GM20431 (cell line): ENCODE results near the gene PTK6.
"Not testable (repeated sequence)": the region's sequence is repeated elsewhere in the genome, so short reads cannot be mapped to it uniquely, and the experiment has no call there.

Source experiments
- in situ Hi-C: fragments of 300-500 bp; cut with MseI, MboI; formaldehyde crosslinking; loops from one replicate; pipeline ENCODE4 v1.15.0; 2020; ENCODE audit warnings: low sequenced_read_pairs; ENCODE audit not compliant: unreplicated experiment

PTK6 gene

DNA sequence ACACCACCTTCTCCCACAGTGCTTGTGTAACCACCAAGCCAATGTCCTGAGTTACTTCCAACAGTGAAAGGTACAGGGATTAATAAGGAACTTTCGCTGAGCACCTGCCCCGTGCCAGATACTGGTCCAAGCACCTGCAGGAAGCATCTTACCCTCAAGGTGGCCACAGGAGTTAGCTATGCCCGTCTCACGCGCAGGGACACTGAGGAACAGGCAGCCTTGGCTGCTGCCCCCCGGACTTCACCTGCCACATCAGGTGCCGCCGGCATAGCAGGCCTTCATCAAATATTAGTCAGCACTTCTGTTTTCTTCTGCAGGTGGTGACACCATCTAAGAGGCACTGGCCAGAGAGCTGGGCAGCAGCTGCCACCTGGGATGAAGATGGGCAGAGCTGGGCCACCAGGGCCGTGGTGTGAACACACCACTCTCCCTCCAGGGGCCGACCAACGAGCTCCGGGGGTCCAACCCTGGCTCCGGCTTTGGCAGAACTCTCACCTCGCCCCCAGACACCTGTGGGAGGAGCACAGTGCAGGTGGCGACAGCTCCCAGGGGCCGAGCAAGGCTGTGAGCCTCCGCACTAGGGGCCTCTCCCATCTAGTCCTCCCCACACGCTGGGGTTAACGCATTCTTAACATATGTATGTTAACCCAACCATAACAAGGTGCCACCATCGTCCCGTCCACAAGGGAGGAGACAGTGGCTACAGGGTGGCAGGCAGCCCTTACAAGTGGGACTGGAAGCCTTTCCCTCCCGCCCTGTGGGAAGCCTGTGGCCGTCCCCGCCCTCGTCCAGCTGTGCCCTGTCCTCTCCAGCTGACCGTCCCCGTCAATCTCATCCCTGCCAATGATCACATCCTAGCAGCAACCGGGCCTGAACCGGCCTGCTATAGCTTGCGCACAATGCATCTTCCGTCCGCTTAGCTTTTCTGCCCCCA, 19.5 kb downstream of the PTK6 start:
- in situ Hi-C loops: no loop called here

- in situ Hi-C loops: not testable (repeated sequence)
Measured at GRCh38 chr20:63514520-63514919, 22.7 kb downstream of the PTK6 start.

DNA sequence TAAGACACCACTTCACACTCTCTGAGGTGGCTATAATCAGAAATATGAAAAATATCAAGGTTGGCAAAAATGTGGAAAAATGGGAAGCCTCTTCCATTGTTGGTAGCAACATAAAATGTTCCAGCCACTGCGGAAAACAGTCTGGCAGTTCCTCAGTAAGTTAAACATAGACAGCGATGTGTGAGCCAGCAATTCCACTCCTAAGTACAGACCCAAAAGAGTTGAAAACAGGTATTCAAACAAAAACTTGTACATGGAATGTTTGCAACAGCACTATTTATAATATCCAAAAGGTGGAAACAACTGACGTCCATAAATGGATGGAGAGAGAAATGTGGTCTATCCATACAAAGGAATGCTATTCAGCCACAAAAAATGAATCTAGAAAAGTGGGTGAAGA, 24.0 kb downstream of the PTK6 start:
- in situ Hi-C loops: no loop called here

- in situ Hi-C loops: no loop called here
Measured at GRCh38 chr20:63509088-63509564, 28.1 kb downstream of the PTK6 start.

DNA sequence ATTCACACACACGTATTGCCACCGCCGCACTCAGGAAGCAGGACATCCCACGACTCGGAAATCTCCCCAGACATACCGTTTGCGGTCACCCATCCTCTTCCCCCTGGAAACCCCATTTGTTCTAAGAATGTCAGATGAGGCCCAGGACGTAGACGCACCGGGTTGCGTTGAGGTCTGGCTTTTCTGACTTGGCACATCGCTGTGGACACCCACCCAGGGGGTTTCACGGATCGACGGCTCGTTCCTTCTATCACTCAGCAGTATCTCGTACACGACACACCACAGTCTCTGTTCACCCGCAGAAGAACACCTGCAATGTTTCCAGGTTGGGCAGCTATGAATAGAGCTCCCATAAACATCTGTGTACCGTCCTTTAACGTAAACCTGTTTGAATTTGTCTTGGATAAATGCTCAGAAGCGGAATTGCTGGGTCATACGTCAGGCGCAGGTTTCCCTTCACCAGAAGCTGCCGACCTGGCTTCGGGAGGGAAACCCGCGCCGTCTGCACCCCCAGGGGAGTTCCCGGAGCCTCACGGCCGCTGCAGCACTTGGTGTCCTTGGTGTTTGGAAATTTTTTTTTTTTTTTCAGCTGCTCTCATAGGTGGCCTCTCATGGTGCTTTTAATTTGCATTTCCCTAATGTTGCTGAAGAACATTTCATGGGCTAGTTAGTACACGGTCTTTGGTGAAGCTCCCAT, 29.0 kb downstream of the PTK6 start:
- in situ Hi-C loops: no loop called here

DNA sequence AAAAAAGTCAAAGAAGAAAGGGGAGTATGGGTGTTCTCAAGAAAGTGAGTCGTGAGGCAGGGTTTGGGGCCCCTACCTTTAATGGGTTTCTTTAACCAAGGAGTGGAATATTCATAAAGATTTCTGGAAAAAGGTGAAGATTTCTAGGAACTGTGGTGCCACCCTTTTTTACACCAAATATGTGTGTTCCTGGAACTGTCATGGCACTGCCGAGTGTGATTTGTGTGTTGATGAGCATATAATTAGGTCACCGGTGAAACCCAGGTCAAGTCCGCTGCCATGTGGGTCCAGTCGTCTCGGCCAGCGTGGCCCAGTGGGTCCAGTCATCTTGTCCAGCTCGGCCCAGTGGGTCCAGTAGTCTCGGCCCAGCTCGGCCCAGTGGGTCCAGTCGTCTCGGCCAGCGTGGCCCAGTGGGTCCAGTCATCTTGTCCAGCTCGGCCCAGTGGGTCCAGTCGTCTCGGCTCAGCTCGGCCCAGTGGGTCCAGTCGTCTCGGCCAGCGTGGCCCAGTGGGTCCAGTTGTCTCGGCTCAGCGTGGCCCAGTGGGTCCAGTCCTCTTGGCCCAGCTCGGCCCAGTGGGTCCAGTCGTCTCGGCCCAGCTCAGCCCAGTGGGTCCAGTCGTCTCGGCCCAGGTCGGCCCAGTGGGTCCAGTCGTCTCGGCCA, 30.0 kb downstream of the PTK6 start:
- in situ Hi-C loops: no loop called here

DNA sequence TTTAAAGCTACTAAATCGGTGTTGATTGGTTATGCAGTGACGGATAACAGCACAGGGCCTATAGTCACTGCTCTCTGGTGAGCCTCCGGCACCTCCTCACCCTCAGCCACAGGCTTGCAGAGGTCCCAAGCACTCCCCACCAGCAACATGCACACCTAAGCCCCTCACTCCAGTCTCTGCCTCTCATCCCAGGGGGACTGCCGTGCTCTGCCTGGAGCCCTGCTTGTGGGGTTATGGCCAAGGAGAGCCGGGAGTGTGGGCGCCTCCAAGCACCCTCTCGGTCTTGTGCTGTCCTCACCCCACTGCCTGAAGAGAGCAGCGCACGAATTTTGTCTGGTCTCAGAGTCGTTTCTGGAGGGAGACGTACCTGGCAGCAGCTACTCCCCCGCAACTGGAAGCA, 31.5 kb downstream of the PTK6 start:
- in situ Hi-C loops: no loop called here

GRCh38 chr20:63505281-63505680, 31.9 kb downstream of the PTK6 start:
- in situ Hi-C loops: no loop called here

- in situ Hi-C loops: no loop called here
Measured at GRCh38 chr20:63504642-63505041, 32.5 kb downstream of the PTK6 start.

- in situ Hi-C loops: no loop called here
Measured at GRCh38 chr20:63503524-63503923, 33.7 kb downstream of the PTK6 start.

DNA sequence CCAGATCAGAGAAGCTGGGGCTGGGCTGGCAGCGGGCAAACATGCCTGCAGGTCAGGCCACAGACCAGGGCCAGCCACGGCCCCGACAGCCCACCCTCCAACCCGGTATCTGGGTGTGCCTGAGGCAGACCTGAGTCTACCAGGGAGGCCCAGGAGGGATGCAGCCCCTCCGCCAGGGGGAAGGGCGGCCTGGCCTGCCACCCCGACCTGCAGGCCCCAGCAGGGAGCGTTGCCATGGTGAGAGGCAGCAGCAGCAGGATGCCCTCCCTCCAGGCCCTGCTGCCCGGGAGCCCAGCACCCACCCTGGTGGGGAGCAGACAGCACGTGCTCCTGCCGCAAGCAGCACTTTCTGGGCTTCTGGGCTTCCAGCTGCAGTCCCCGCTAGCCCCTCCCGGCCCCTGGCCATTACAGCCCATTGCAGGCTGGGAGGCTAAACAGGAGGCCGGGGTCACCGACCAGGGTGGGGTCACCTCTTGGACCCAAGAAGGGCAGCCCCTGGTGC, 34.5 kb downstream of the PTK6 start:
- in situ Hi-C loops: no loop called here

DNA sequence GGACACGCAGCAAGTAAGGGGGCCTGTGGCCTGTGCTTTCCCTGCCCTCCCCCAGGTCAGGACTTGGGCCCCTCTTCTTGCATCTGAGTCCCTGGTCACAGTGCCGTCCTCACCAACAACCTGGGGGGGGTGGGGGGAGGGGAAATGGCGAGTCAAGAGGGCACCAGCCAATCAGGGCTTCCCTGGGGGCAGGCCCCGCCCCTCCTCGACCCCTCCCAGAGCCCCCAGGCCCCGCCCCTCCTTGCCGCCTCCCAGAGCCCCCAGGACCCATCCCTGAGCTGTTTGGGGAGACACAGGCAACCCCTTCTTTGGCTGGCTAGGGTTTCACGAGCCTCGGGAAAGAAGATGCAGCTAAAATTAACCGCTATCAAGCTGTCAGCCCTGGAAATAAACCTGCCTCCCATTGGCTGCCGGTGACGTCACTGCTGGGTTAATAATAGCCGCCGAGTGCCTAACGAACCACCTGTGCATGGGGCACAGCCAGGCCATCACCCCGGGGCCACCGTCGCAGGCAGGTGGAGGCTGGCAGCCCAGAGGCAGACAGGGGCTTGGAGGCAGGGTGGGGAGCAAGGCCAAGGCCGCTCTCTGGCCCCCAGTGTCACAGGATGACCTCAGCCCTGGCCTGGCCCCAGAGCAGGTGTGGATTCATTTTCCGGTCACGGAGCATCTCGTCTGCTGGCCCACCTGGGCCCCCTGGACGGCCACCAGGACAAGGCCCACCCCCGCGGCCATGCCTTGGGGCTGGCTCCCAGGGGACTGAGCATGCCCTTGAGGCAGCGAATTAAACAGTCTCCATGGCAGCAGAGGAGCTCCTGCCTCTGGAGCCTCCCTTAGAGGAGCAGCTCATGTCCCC, 35.1 kb downstream of the PTK6 start:
- in situ Hi-C loops: no loop called here

- in situ Hi-C loops: no loop called here
Measured at GRCh38 chr20:63500902-63501817, 36.0 kb downstream of the PTK6 start.

- in situ Hi-C loops: no loop called here
Measured at GRCh38 chr20:63500151-63500901, 36.9 kb downstream of the PTK6 start.

- in situ Hi-C loops: no loop called here
Measured at GRCh38 chr20:63499338-63499969, 37.7 kb downstream of the PTK6 start.

DNA sequence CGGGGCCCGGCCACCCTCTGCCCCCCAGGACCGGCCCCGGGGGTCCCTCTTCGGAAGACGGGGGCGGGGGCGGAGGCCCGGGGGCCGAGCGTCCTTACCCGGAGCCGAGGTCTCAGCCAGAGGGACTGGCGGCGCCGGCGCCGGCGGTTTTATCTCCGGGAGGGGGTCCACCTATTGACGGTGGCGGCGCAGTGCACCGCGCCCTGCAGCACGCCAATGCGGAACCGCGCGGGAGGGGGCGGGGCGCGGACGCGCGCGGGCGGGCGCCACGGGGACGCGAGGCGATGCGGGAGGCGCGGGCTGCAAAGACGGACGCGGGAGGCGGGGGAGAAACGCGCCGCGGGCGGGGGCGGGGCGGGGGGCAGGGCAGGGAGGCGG, 38.2 kb downstream of the PTK6 start, which contains the start of gene EEF1A2:
EEF1A2 (minus strand) TSS at position 124 of the 378 bp plus-strand sequence. CDS start 1,320 bp downstream, outside the sequence.
- in situ Hi-C loops: no loop called here
